ENCODE data around the gene NARS2.
"Not testable (repeated sequence)": the region's sequence is repeated elsewhere in the genome, so short reads cannot be mapped to it uniquely, and the experiment has no call there.

The NARS2 gene

DNA sequence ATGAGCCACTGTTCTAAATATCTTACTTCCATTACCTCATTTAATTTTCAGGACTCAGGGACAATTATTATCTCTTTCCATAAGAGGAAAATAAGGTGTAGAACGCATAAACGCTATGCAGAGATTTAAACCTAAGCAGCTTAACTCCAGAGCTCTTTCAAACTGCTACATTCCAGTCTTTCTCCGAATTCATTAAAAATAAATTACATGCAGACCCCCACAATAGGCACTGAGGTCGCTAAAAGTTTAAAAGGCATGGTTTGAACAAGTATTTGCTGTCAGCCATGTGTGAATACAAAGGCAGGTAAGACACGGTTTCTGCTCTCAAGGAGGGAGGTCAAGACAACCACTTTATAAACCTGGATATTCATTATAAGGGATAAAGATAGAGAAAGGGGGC lies 983 bp downstream of the NARS2 start:
- DNase-seq: no peak

DNA sequence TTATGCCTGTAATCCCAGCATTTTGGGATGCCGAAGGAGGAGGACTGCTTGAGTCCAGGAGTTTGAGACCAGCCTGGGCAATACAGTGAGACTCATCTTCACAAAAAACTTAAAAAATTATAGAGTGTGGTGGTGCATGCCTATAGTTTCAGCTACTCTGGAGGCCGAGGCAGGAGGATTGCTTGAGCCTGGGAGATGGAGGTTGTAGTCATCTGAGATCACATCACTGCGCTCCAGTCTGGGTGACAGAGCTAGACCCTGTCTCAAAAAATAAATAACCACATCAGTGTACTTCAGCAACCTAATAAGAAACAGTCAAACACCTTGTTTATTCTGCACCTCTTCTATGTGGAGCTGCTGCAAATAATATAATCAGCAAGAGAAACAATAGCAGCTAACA lies 1.4 kb downstream of the NARS2 start:
- no peak for DNase-seq

DNA sequence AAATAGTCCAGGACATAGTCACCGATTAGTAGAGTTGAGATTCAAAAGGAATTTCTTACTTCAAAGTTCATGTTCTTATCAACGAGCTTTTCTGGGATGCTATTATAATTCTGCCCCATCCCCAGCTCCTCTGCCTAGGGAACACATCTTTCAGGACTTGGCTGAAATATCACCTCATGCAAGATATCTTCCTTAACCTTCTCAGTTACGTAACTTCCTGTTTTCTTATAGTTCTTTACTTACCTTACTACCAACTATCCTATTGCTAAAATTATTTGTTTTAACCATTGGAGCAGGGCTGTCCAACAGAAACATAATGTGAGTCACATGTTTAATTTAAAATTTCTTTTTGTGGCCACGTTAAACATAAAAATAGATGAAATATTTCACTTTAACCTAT lies 2.3 kb downstream of the NARS2 start:
- DNase-seq: no peak

DNA sequence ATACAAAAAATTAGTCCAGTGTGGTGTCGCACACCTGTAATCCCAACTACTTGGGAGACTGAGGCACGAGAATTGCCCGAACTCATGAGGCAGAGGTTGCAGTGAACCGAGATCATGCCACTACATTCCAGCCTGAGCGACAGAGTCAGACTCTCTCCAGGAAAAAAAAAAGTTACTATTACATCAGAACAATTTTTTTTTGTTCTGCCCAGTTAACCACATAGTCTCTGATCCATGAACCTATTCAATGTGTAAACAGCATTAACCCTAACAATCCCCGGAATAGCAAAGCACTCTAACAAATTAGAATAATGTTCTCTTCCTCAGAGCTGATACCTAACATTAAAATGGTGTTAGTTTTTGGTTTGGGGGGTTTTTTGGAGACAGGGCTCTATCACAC lies 4.6 kb downstream of the NARS2 start:
- DNase-seq: no peak

DNA sequence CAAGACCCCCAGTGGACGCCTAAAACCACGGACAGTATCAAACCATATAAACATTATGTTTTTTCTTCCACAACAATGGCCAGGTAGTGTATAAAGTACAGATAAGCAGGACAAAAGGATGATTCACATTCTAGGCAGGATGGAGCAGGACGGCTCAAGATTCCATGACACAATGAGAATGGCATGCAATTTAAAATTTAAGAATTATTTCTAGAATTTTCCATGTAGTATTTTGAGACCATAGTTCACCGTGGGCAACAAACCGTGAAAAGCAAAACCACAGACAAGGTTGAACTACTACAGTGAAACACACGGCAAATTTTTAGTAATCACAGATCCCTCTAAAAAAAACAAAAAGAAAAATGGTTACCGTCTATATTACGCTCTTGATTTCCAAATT lies 7.5 kb downstream of the NARS2 start:
- no peak for DNase-seq

DNA sequence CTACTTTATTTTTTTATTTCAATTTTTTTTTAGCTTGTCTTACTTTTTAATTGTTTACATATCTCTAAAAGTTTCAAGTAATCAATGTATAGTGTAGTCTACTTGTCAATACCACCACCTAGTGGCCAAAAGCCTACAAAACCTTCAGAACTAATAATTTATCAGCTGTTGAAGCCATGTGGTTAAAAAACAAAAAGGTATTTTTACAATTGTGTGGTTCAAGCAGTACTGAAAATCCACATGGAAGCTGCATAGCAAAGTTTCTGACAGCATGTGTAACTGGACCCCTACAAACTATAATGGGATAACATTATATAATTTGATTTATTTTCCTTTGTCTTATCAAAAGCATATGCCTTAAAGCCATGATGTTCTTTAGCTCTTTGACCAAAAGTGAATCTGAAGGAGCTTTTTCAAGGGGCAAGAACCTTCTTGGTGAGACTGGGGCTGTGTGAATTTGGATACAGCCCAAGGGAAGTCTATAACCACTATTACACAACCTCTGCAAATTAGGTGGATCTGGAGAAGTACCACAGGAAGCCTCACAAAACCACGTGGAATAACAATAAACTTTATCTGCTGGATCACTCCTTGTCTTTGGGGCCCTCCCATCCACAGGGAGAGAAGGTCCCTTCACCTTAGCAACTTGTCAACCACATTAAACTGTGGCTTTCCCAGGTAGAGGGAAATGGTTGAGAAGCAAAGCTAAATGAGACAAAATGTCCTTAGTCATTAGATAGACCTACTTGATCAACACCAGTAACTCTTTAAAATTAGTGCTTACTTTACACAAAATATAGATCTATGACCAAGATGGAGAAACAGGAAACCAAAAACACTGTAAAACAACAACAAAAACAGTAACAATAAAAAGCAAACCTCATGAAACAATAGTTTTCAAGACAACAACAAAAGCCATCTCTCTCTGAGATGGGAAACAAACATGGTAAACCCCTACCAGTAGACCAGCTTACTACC lies 9.9 kb downstream of the NARS2 start:
- peak; percentile 92 for DNase-seq

DNA sequence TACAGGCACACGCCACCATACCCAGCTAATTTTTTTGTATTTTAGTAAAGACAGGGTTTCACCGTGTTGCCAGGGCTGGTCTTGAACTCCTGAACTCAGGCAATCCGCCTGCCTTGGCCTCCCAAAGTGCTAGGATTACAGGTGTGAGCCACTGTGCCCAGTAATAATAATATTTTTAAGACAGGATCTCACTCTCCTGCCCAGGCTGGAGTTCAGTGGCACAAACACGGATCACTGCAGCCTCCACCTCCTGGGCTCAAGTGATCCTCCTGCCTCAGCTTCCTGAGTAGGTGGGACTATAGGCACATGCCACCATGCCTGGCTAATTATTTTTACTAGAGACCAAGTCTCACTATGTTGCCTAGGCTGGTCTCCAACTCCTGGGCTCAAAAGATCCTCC lies 10.6 kb downstream of the NARS2 start:
- DNase-seq: not testable (repeated sequence)

DNA sequence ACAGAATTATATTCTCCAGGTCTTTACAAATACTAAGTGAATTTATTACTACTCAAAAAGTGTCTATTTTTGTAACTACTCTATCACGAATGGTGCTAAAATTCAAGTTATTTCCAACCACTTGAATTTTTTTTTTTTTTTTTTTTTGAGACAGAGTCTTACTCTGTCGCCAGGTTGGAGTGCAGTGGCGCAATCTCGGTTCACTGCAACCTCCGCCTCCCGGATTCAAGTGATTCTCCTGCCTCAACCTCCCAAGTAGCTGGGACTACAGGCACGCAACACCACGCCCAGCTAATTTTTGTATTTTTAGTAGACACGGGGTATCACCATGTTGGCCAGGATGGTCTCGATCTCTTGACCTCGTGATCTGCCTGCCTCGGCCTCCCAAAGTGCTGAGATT lies 11.6 kb downstream of the NARS2 start:
- not testable (repeated sequence) for DNase-seq

DNA sequence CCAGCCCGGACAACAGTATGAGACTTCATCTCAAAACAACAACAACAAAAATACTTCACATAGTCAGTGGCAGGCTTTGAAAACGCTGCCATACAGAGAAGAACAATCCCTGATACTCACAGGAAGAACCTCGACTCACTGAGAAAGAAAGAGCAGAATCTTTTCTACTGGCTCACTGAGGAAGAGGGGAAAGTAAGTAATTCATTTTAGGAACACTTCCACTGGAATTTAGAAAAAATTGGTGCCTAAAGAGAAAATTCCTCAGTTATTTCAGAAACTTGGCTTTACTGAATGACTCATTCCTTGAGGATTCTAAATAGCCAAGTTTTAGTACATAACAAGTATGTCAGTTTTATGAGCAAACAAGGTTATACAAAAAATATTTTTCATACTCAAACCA lies 12.3 kb downstream of the NARS2 start:
- no peak for DNase-seq

DNA sequence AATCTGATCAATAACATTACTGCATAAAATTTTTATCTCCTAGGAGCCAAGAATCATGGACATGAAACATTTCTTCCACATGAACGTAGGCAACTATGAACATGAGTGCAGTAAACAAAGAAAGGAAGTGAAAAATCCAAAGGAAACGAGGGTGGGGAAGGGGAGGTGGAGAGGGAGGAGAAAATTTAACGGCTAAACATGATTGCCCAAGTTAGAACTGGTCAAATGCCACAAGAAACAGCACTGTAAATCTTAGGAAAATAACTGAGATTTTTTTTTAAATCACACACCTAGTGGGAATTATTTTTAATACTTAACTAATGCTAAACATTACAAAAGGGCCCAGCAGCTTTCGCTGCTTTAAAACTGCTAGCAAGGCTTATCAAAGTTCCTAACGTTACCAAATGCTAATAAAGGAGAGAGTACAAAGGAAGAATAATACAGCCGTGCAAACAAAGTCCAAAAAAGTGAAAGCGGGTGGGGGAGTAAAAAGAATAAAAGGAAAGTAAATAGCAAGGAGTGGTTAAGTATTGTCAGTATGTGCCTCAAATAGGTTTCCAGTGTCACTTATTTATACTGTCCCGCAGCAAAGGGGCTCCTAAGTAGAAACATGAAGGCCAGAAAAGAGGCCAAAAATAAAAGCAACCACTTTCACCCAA lies 13.7 kb downstream of the NARS2 start:
- DNase-seq: no peak

DNA sequence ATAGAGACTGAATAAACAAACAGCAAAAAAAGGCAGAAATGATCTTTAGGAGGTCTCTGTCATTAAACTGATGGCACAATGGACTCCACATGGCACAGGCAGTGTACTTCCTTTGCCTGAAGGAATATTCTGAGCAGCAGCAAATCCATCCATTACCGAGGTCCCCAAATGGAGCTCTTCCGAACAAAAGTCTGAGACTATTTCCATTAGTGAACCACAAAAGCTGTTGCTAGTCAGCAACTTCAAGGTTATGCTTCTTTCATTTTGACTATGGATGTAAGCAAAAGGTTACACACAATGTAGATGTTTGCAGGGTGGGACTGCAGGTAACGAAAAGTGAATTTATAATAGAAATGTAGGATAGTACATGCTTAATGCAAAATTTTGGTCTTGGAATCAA lies 14.5 kb downstream of the NARS2 start:
- DNase-seq: no peak

DNA sequence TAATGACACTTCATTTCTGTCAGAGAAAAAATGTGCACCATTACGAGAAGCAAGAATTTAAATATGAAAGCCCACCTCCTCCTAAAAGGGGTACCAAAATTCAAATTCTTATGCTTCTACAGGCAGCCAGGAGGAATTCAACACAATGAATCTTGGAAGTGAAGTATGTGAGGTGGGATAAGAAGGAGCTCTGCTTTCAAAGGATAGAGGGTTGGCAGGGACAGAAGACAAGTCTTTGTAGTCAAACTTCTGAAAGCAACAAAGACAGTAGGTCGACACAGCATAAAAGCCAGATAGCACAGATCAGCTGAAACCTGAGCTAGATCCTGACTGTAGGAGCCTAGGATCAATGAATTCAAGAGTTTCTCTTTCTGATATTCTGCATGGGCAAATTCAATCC lies 17.4 kb downstream of the NARS2 start:
- no peak for DNase-seq

DNA sequence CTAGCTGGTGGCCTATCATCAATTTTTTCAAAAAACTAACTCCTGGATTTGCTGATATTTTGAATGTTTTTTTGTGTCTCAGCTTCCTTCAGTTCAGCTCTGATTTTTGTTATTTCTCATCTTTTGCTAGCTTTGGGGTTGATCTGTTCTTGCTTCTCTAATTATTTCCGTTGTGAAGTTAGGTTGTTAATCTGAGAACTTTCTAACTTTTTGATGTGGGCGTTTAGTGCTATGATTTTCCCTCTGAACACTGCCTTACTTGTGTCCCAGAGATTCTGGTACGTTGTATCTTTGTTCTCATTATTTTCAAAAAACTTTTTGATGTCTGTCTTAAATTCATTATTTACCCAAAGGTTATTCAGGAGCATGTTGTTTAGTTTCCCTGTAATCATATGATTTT lies 19.1 kb downstream of the NARS2 start:
- no peak for DNase-seq

DNA sequence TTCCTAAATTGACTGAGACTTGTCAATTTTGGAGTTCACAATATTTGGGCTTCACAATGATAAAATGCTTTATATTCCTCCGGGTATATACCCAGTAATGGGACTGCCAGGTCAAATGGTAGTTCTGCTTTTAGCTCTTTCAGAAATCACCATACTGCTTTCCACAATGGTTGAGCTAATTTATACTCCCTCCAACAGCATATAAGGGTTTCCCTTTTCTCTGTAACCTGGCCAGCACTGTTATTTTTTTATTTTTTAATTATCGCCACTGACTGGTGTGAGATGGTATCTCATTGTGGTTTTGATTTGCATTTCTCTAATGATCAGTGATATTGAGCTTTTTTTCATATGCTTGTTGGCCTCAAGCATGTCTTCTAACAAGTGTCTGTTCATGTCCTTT lies 21.8 kb downstream of the NARS2 start:
- peak; percentile 33 for DNase-seq

DNA sequence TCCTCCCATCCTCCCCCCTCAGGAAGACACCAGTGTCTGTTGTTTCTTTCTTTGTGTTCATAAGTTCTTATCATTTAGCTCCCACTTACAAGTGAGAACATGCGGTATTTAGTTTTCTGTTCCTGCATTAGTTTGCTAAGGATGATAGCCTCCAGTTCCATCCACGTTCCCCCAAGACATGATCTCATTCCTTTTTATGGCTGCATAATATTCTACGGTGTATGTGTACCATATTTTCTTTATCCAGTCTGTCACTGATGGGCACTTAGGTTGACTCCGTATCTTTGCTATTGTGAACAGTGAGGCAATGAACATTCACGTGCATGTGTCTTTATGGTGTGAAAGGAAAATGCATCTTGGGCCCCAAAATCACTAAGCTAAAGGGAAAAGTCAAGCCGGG lies 22.5 kb downstream of the NARS2 start:
- not testable (repeated sequence) for DNase-seq

DNA sequence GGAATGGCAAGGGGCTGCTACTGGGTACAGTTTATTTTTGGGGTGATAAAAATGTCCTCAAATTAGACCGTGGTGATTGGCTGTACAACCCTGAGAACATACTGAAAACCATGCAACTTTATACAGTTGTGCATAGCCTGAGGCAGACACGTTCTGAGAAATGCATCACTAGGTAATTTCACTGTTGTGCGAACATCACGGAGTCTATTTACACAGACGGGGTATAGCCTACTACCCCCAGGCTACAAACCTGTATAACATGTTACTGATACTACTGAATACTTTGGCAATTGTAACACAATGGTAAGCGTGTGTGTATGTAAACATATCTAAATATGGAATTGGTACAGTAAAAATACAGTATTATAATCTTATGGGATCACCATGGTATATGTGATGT lies 23.6 kb downstream of the NARS2 start:
- DNase-seq: no peak

DNA sequence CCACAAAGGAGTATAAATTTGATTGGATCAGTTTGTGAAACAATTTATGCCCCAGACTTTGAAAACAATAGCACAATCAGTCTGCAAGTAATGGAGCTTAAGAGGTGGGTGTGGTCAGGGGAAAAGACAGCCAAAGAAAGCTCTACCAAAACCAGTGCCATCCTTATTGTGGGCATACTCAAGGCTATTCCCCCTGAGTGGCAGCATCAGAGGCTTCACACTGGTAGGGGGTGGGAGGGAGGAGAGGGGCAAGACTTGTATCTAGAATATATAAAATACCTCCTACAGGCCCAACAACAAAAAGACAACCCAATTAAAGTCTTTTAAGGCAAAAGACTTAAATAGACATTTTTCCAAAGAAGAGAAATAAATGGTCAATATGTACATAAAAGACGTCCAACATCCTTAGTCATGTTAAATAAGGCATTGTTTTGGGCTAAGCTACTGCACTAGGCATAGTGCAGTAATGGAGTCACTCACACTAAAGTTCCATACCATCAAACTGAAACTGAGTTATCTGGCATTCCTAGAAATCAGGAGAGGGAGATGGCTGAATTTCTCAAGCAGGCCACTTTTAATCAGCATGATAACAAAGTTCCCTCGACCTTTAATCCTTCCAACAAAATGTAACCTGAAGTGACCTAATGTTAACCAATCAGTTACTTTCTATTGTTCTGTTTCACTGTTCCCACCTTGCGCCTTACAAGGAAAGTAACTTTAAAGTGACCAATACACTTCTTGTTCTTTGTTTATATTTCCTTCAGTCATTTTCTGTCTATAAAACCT lies 24.8 kb downstream of the NARS2 start:
- no peak for DNase-seq

DNA sequence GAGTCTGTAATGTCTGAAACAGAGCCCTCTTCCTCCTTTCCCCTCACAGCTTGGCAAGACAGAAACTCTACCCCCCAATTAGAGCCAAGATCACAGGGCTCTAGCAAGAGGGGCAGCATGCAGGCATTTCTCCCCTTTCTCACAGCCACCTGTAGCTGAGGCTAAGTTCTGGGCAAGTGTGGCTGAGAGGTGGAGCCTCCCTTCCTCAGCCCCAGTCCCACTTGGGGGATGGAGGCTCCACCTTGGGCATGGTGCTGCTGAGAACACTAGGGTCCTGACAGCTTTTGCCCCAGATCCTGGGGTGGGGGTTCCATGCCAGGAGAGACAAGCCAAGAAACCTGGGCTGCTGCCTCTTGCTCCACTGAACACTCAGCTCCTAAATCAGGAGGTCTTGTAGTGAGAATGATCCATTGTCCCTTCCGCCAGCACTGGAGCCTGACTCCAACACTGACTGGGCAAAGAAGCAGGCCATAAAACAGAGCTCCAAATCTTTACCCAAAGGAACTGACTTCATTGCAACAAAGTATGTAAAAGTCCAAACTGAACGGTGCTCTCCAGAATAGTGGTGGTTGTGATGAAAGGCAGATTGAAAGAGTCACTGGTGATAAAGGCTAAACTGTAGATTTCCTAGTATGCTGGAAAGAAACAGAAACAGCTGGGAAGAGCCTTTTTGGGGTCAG lies 25.6 kb downstream of the NARS2 start:
- no peak for DNase-seq

DNA sequence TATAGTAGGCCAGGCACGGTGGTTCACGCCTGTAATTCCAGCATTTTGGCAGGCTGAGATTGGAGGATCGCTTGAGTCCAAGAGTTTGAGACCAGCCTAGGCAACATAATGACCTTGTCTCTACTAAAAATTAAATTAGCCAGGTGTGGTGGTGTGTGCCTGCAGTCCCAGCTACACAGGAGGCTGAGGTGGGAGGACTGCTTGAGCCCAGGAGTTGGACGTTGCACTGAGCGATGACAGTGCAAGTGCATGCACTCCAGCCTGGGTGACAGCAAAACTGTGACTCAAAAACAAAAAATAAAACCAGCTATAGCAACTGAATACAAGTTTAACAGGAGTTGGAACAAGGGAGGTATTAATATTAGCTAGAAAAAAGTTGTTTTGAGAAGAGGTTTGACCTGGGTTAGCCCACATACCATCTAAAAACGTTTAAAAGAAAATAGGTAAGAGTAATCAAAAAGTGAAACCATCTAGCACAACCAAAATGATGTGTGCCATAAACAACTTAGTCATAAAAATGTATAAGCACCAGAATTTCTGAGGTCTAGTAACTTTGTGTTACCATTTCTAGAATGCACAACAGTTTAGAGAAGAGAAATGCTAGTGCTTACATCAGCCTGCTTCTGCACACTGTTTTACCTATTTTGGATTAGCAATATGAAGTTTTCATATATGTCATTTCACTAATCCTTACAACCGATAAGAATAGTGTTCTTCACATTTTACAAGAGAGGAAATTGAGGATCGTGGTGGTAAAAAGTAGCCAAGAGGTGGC lies 26.5 kb downstream of the NARS2 start:
- no peak for DNase-seq

DNA sequence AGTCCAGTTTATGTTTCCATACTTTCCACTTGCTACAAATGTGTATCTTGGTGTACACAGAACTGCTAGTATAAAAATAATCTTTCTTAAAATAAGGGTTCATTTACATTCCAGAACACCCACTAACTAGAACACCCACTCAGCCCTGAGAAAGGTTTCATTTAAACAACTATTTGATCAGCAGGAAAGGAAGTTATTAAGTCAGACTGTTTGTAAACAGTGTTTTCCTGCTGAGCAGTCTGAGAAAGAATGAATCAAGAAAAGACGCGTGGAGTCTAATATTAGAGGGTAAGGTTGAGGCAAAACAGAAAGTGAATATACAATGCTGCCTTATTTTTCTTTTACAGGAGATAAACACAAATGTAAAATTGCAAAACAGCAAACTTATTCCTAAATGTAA lies 32.7 kb downstream of the NARS2 start:
- DNase-seq: no peak

DNA sequence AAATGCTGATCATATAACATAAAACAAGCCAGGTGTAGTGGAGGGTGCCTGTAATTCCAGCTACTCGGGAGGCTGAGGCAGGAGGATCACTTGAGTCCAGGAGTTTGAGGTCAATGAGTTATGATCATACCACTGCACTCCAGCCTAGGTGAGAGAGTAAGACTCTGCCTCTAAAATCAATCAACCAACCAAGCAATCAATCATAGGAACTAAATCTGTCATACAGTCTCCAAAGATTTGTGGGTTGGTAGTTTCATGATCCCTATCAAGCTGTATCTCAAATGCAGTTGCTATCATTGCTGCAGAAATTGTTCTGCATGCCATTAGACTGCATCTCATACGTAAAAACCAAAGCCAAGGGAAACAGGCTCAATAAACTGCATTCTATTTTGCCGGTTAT lies 33.1 kb downstream of the NARS2 start:
- no peak for DNase-seq

DNA sequence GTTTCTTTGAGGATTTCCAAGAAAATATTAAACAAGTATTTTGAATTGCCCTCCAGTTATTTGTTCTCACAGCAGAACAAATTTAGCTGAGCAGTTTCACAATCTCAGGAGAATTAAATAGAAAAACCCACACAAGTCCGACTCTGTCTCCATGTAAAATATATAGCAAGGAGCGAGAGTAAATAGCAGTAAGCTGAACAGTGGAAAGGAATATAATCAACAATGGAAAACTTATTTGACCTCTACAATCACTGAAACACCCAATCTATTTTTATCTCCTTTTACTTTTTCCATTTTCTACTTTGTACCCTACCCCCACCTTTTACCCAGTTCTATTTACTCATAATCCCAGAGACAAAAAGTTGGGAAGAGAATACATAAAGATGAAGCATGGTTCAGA lies 34.4 kb downstream of the NARS2 start:
- DNase-seq: no peak
